Activated CD8-positive, alpha-beta memory T cell treated with anti-CD3 and anti-CD28 coated beads, Interleukin-2, amount 50 U/mL, for 1 hour (primary cell): ENCODE data around the gene NAV3.

Source experiments
- DNase-seq: peaks from one replicate; pipeline ENCODE4 v3.0.0-alpha.2; 2020; ENCODE audit errors: extremely low read depth

Gene NAV3

GRCh38 chr12:78261901-78262300 is 431.2 kb downstream of the NAV3 start:
- DNase-seq = no peak
